ENCODE measurements around the gene ZNF678.
"Not testable (repeated sequence)": the region's sequence is repeated elsewhere in the genome, so short reads cannot be mapped to it uniquely, and the experiment has no call there.

ZNF678 gene

DNA sequence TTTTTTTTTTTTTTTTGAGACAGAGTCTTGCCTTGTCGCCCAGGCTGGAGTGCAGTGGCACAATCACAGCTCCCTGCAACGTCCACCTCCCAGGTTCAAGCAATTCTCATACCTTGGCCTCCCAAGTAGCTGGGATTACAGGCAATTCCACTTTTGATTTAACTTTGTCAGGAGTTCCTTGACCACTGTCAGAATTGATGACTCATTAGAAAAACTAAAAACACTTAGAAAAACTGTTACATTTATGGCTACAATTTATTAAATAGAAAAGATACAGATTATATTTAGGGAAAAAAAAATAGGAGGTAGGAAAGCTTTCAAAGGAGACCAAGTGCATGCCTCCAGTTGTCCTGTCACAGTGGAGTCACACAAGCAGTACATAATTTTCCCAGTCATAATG lies 20.0 kb downstream of the ZNF678 start:
- TF ChIP-seq, protein P1, sequence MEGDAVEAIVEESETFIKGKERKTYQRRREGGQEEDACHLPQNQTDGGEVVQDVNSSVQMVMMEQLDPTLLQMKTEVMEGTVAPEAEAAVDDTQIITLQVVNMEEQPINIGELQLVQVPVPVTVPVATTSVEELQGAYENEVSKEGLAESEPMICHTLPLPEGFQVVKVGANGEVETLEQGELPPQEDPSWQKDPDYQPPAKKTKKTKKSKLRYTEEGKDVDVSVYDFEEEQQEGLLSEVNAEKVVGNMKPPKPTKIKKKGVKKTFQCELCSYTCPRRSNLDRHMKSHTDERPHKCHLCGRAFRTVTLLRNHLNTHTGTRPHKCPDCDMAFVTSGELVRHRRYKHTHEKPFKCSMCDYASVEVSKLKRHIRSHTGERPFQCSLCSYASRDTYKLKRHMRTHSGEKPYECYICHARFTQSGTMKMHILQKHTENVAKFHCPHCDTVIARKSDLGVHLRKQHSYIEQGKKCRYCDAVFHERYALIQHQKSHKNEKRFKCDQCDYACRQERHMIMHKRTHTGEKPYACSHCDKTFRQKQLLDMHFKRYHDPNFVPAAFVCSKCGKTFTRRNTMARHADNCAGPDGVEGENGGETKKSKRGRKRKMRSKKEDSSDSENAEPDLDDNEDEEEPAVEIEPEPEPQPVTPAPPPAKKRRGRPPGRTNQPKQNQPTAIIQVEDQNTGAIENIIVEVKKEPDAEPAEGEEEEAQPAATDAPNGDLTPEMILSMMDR (IDR thresholded peaks at IDR 0.05; ENCODE audit: insufficient read depth, low read length, missing control alignments): no peak
- POLR2A ChIA-PET: no interaction called here
- DNase-seq (ENCODE audit: low read depth, low spot score): no peak
- H3K4me3 ChIP-seq (ENCODE audit: low read depth, low read length): no peak overlapping the region
- CTCF ChIA-PET: no interaction called here

DNA sequence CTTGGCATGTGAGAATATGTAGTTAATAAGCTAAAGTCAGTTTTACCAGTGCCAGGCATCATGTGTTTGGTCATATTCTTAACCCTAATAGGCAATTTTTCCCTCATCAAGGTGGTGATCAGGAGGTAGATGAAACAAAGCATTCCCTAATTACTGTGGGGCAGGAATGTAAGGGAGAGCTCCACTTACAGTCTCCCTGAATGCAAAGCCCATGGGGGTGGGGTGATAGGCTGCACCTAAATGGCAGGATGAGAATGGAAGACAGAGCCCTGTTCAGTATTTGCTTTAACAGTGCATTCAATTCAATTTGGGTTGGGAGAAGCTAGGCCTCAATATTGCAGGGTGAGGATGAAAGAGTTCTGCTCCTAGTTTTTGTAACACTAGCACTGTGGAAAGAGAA lies 23.4 kb downstream of the ZNF678 start:
- no peak overlapping the region for H3K4me3 ChIP-seq (ENCODE audit: low read depth, low read length)
- POLR2A ChIA-PET: no interaction called here

DNA sequence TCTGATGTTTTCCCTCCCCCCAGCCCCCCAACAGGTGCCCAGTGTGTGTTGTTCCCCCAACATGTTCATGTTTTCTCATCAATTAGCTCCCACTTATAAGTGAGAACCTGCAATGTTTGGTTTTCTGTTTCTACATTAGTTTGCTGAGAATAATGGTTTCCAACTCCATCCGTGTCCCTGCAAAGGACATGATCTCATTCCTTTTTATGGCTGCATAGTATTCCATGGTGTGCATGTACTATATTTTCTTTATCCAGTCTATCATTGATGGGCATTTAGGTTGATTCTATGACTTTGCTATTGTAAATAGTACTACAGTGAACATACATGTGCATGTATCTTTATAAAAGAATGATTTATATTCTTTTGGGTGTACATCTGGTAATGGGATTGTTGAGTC lies 24.6 kb downstream of the ZNF678 start:
- ChIA-PET POLR2A (no interaction called here), CTCF (no interaction called here)
- TF ChIP-seq, protein P1 (IDR thresholded peaks at IDR 0.05; ENCODE audit: insufficient read depth, low read length, missing control alignments): no peak
- H3K4me3 ChIP-seq (ENCODE audit: low read depth, low read length): no peak overlapping the region
- no peak for DNase-seq (ENCODE audit: low read depth, low spot score)

More for the DNA sequence above, 23.4 kb downstream of the ZNF678 start:
- CTCF ChIA-PET: no interaction called here
- no peak for DNase-seq (ENCODE audit: low read depth, low spot score)
- TF ChIP-seq, protein P1 (IDR thresholded peaks at IDR 0.05; ENCODE audit: insufficient read depth, low read length, missing control alignments): no peak

DNA sequence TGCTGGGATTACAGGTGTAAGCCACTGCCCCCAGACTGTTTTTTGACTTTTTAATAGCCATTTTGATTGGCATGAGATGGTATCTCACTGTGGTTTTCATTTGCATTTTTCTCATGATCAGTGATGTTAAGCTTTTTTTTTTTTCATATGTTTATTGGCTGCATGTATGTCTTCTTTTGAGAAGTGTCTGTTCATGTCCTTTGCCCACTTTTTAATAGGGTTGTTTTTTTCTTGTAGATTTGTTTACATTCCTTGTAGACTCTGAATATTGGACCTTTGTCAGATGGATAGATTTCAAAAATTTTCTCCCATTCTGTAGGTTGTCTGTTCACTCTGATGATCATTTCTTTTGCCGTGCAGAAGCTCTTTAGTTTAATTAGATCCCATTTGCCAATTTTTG lies 25.4 kb downstream of the ZNF678 start:
- CTCF ChIA-PET; H3K4me3 ChIP-seq (ENCODE audit: low read depth, low read length); DNase-seq (ENCODE audit: low read depth, low spot score); POLR2A ChIA-PET: not testable (repeated sequence)

DNA sequence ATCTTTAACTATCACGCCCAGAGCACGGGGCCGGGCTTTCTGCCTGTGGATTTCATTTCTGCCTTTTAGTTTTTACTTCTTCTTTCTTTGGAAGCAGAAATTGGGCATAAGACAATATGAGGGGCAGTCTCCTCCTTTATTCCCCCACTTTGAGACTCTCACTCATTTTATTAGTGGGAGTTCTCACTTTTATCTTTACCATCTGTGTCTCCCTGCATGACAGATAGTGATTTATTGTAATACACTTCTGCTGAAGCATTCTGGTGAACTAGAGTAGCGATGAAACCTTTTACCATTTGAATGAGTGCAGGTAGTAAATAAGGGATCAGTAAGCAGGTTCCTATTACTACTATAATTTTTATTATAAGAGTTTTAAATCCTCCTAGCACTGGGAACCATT lies 26.4 kb downstream of the ZNF678 start:
- DNase-seq (ENCODE audit: low read depth, low spot score); CTCF ChIA-PET; POLR2A ChIA-PET; H3K4me3 ChIP-seq (ENCODE audit: low read depth, low read length): not testable (repeated sequence)

DNA sequence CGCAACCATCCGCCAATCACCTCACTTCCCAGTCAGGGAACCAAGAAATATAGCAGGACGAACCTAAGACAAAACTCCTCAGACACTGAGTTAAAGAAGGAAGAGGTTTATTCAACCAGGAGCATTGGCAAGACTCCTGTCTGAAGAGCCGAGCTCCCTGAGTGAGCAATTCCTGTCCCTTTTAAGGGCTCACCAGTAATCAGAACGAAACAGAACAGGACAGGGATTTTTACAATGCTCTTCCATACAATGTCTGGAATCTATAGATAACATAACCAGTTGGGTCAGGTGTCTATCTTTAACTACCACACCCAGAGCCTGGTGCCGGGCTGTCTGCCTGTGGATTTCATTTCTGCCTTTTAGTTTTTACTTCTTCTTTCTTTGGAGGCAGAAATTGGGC lies 32.9 kb downstream of the ZNF678 start:
- CTCF ChIA-PET; POLR2A ChIA-PET; H3K4me3 ChIP-seq (ENCODE audit: low read depth, low read length); DNase-seq (ENCODE audit: low read depth, low spot score): not testable (repeated sequence)

DNA sequence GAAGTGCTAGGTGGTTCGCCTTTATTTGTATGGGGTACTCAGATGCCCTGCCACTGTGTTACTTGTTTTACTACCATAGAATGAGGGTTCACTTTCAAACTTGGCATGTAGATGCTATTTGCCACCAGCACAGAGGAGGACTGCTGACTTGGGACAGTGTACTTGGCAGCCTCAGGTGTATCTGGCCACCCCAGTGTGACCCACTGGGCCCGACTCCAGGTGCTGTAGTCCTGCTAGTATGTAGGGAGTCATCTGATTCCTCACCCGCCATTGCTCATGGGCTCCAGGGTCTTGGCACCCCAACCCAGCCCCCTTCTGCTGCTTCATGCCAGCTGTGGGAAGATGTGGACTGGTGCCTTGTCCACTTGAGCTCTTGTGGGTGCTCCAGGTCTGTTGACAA lies 40.0 kb downstream of the ZNF678 start:
- CTCF ChIA-PET: no interaction called here
- TF ChIP-seq, protein P1 (IDR thresholded peaks at IDR 0.05; ENCODE audit: insufficient read depth, low read length, missing control alignments): no peak
- DNase-seq (ENCODE audit: low read depth, low spot score): no peak
- H3K4me3 ChIP-seq (ENCODE audit: low read depth, low read length): no peak overlapping the region
- POLR2A ChIA-PET: no interaction called here

DNA sequence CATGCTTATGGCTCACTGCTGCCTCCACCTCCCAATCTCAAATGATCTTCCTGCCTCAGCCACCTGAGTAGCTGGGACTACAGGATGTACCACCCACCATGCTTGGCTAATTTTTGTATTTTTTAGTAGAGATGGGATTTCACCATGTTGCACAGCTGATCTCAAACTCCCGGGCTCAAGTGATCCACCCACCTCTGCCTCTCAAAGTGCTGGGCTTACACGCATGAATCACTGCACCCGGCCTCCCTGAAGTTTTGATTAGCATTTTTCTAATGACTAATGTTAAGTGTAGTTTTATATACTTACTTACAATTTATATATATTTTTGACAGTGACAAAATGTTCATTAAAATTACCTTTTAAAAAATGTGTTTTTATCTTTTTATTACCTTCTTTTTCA lies 41.1 kb downstream of the ZNF678 start:
- CTCF ChIA-PET: no interaction called here
- POLR2A ChIA-PET: no interaction called here
- TF ChIP-seq, protein P1 (IDR thresholded peaks at IDR 0.05; ENCODE audit: insufficient read depth, low read length, missing control alignments): no peak

DNA sequence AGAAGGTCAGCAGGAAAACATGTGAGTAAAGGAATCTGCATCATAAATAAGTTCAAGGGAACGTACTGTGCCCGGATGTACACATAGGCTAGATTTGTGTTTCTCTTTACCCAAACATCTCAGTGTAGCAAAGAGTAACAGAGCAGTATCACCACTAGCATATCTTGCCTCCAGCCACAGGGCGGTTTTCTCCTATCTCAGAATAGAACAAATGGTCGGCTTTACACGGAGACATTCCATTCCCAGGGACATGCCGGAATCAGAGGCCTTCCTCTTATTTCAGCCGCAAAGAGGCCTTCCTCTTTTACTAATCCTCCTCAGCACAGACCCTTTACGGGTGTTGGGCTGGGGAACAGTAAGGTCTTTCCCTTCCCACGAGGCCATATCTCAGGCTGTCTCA lies 42.9 kb downstream of the ZNF678 start:
- H3K4me3 ChIP-seq (ENCODE audit: low read depth, low read length); CTCF ChIA-PET; DNase-seq (ENCODE audit: low read depth, low spot score); POLR2A ChIA-PET: not testable (repeated sequence)

More for the DNA sequence above, 41.1 kb downstream of the ZNF678 start:
- no peak overlapping the region for H3K4me3 ChIP-seq (ENCODE audit: low read depth, low read length)
- no peak for DNase-seq (ENCODE audit: low read depth, low spot score)
